ENCODE results near the gene ANKRD52. TPM values are rescaled to one million over a fixed set of nuclear protein-coding genes. Genes with fewer than 3 reads are reported as not detected.
A peak's percentile ranks its signal among the peaks of the same experiment; 100 is the strongest.

Gene ANKRD52
- total RNA-seq, 1 donor from 2014 or later, result 44.8 TPM

DNA sequence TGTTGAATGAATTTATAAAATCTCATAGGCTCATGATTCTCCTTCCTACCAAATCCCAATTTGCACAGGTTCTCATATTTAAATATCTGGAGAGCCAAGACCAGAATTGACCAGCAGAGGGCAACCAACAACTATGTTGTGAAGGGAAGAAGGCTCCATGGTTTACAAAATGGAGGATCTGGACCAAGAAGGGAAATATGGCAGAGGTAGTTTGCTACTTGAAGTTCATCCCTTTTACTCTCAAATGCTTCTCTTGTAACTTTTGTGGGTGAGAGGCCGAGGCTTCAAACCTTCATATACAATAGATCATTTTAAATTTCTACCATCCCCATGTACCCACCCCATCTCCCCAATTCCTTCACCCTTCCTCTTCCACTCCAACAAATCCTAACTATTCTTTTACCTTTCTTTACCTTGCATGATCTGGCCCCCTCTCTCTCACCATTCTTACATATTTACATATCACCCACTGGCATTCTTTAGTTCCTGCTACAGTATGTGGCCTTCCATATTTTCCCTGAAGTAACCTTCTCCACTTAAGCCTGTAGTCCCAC is 65.1 kb downstream of the ANKRD52 start:
- intact Hi-C loops (cut with micrococcal nuclease), result loop anchor here (1.0 kb wide), 8 partner anchors 12 to 380 kb away; partner anchors contain the start of genes ANKRD52, NABP2 and SPRYD4
- no peaks in the 10 kb centered on the region for H3K9me3 Mint-ChIP-seq
- TF ChIP-seq, protein P1, sequence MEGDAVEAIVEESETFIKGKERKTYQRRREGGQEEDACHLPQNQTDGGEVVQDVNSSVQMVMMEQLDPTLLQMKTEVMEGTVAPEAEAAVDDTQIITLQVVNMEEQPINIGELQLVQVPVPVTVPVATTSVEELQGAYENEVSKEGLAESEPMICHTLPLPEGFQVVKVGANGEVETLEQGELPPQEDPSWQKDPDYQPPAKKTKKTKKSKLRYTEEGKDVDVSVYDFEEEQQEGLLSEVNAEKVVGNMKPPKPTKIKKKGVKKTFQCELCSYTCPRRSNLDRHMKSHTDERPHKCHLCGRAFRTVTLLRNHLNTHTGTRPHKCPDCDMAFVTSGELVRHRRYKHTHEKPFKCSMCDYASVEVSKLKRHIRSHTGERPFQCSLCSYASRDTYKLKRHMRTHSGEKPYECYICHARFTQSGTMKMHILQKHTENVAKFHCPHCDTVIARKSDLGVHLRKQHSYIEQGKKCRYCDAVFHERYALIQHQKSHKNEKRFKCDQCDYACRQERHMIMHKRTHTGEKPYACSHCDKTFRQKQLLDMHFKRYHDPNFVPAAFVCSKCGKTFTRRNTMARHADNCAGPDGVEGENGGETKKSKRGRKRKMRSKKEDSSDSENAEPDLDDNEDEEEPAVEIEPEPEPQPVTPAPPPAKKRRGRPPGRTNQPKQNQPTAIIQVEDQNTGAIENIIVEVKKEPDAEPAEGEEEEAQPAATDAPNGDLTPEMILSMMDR (IDR thresholded peaks at IDR 0.05), result peak; percentile 68
- ChIA-PET CTCF (interaction anchor here (1.1 to 6.4 kb wide), 10 partner anchors 14 to 311 kb away, joined by 3 to 40 read pairs (median 6); partner anchors contain the start of genes ANKRD52, COQ10A and RNF41), POLR2A (interaction anchor here (0.7 kb wide), 1 partner anchor 63 kb away, joined by 4 read pairs; no protein-coding TSS in a partner anchor)
- peak overlapping the region; percentile 43 for H3K27ac Mint-ChIP-seq
- H3K4me3 Mint-ChIP-seq, result no peak overlapping the region
- no peak for ATAC-seq (ENCODE audit: low read depth)
- H3K27me3 Mint-ChIP-seq, result no peaks in the 10 kb centered on the region
- H3K36me3 Mint-ChIP-seq (ENCODE audit: low read depth), result peaks cover 11% of the 10 kb centered on the region
- H3K4me1 Mint-ChIP-seq, result peaks cover 28% of the 10 kb centered on the region
- DNase-seq, result no peak

DNA sequence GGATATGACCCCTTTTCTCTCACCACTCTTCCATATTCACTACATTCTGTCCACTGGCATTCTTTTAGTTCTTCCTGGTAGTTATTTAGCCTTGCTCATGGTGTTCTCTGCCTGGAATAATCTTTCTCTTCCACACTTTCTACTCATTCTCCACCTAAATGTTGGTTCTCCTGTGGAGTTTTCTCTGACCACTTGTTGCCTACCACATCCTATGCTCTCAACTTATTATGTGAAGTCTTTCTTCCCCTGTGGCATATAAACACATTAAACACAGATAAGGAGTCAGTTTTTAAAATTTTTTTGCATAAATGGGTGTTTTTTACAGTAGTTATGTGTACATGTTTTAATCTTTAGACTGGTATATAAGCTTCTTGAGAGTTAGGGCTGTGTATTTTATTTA is 65.6 kb downstream of the ANKRD52 start:
- ATAC-seq (ENCODE audit: low read depth) (no peak), DNase-seq (no peak)
- intact Hi-C loops (cut with micrococcal nuclease), result no loop called here
- CTCF ChIA-PET, result interaction anchor here (1.1 to 6.4 kb wide), 11 partner anchors 14 to 311 kb away, joined by 3 to 40 read pairs (median 7); partner anchors contain the start of genes ANKRD52, COQ10A and RNF41
- peaks cover 11% of the 10 kb centered on the region for H3K36me3 Mint-ChIP-seq (ENCODE audit: low read depth)
- no peaks in the 10 kb centered on the region for H3K27me3 Mint-ChIP-seq
- no peaks in the 10 kb centered on the region for H3K9me3 Mint-ChIP-seq
- peak overlapping the region; percentile 43 for H3K27ac Mint-ChIP-seq
- H3K4me3 Mint-ChIP-seq, result no peak overlapping the region
- H3K4me1 Mint-ChIP-seq, result peaks cover 33% of the 10 kb centered on the region
- TF ChIP-seq, protein P1 (IDR thresholded peaks at IDR 0.05), result no peak
- POLR2A ChIA-PET, result interaction anchor here (0.6 to 5.7 kb wide), 4 partner anchors 29 to 137 kb away, joined by 4 to 83 read pairs (median 8); partner anchors contain the start of genes ANKRD52 and RNF41

DNA sequence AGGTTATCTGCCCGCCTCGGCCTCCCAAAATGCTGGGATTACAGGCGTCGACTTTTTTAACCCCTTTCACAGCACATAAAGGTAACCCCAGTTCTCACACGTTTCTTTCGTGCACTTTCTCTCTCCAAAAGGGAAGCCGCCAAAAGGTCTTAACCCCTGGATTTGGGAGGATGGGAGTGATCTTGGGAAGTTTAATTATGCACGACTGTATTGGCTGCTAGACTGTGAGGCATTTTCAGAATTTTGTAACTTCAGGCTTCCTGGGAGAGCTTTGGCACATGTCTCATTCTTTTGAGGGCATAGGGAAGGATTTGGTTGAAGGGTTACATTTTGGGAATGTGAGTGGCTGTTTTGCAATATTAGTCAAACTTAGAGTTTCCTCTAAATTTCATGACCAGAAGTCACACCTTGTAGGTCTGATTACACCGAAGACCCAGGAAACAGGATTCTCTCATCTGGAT is 67.5 kb downstream of the ANKRD52 start:
- H3K4me1 Mint-ChIP-seq, result peaks cover 43% of the 10 kb centered on the region
- ATAC-seq (ENCODE audit: low read depth) (no peak), DNase-seq (no peak)
- intact Hi-C loops (cut with micrococcal nuclease), result loop anchor here (1.0 kb wide), 3 partner anchors 32 to 452 kb away; partner anchors contain the start of gene MYL6
- peak overlapping the region; percentile 95 for H3K4me3 Mint-ChIP-seq
- ChIA-PET CTCF (interaction anchor here (3.8 to 6.4 kb wide), 4 partner anchors 16 to 71 kb away, joined by 36 to 80 read pairs (median 50); partner anchors contain the start of genes ESYT1, RNF41 and ZC3H10), POLR2A (interaction anchor here (0.7 to 5.7 kb wide), 10 partner anchors 9 to 452 kb away, joined by 3 to 116 read pairs (median 16); partner anchors contain the start of genes ANKRD52, COQ10A, ESYT1 and MYL6)
- H3K27ac Mint-ChIP-seq, result peak overlapping the region; percentile 96
- H3K36me3 Mint-ChIP-seq (ENCODE audit: low read depth), result peaks cover 23% of the 10 kb centered on the region
- H3K27me3 Mint-ChIP-seq, result no peaks in the 10 kb centered on the region
- no peaks in the 10 kb centered on the region for H3K9me3 Mint-ChIP-seq
- TF ChIP-seq, protein P1 (IDR thresholded peaks at IDR 0.05), result no peak

DNA sequence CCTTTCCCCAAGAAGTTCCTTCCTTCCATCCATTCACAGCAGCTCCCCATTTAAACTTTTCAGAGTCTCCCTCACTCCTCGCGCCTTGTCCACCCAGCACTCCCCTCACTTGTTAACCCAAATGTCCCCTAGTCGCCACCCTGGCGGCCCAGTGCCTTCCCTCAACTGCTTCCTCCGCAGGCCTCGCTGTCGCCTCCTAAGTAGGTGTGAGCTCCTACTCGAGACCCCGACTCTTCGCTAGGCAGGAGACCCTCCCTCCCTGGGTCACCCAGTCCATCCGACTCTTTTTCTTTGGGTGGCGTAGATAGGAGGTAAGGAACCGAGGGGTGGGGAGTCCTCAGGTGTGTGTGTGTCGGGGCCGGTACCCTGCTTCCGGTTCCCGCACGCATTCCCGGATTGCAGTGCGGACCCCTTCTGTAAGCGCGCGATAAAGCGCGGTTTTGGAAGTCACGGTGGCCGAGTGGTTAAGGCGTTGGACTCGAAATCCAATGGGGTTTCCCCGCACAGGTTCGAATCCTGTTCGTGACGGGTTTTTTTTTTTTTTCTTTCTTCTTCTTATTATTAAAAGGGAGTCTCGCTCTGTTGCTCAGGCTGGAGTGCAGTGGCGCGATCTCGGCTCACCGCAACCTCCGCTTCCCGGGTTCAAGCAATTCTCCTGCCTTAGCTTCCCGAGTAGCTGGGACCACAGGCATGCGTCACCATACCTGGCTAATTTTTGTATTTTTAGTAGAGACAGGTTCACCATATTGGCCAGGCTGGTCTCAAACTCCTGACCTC is 68.1 kb downstream of the ANKRD52 start:
- H3K4me1 Mint-ChIP-seq, result peaks cover 43% of the 10 kb centered on the region
- TF ChIP-seq, protein P1 (IDR thresholded peaks at IDR 0.05), result no peak
- CTCF ChIA-PET, result interaction anchor here (0.5 to 6.4 kb wide), 29 partner anchors 7 to 1393 kb away, joined by 3 to 80 read pairs (median 4); partner anchors contain the start of genes COQ10A, ESYT1, MYL6 and RNF41
- H3K27ac Mint-ChIP-seq, result peak overlapping the region; percentile 96
- ATAC-seq (ENCODE audit: low read depth) (peak; percentile 38), DNase-seq (peak; percentile 72)
- intact Hi-C loops (cut with micrococcal nuclease), result loop anchor here (1.0 kb wide), 6 partner anchors 32 to 452 kb away; partner anchors contain the start of gene MYL6
- H3K36me3 Mint-ChIP-seq (ENCODE audit: low read depth), result peaks cover 25% of the 10 kb centered on the region
- no peaks in the 10 kb centered on the region for H3K9me3 Mint-ChIP-seq
- POLR2A ChIA-PET, result interaction anchor here (0.6 to 5.7 kb wide), 42 partner anchors 9 to 498 kb away, joined by 3 to 116 read pairs (median 6); partner anchors contain the start of genes ANKRD52, BLOC1S1, CNPY2 and COQ10A
- no peaks in the 10 kb centered on the region for H3K27me3 Mint-ChIP-seq
- H3K4me3 Mint-ChIP-seq, result peak overlapping the region; percentile 95
